Measurements from ENCODE around the gene ZSCAN12.
A peak's percentile ranks its signal among the peaks of the same experiment; 100 is the strongest.

GRCh38 chr6:28335564-28336283 is 63.8 kb downstream of the ZSCAN12 start, which contains the start of gene ZSCAN31:
- TF ChIP-seq SP1 (IDR thresholded peaks at IDR 0.05): no peak
- no peak for TF ChIP-seq BHLHE40 (IDR thresholded peaks at IDR 0.05; ENCODE audit: borderline replicate concordance)
- no peak for TF ChIP-seq HDGF (IDR thresholded peaks at IDR 0.05; ENCODE audit: borderline replicate concordance)
- TF ChIP-seq FOXA1 (IDR thresholded peaks at IDR 0.05): no peak
- no peak for TF ChIP-seq SUZ12 (IDR thresholded peaks at IDR 0.05)
- TF ChIP-seq FOXK2 (IDR thresholded peaks at IDR 0.05): no peak
- peak; percentile 59 for TF ChIP-seq ELF4 (IDR thresholded peaks at IDR 0.05)
- TF ChIP-seq PKNOX1 (IDR thresholded peaks at IDR 0.05): peak; percentile 87
- TF ChIP-seq FOXM1 (IDR thresholded peaks at IDR 0.05; ENCODE audit: borderline replicate concordance): no peak
